SHP77 (cell line): ENCODE data around the gene SOX2.
"Not testable (repeated sequence)": the region's sequence is repeated elsewhere in the genome, so short reads cannot be mapped to it uniquely, and the experiment has no call there.

Experiments used
- DNase-seq, 2 experiments: peaks; one replicate each; lab custom pipeline; 2025; lab: John Stamatoyannopoulos, UW

Gene SOX2

GRCh38 chr3:181757694-181758306, 46.1 kb downstream of the SOX2 start:
- DNase-seq, result no peak

- DNase-seq, result no peak
Measured at GRCh38 chr3:181761906-181762305, 50.2 kb downstream of the SOX2 start.

GRCh38 chr3:181764033-181764432, 52.3 kb downstream of the SOX2 start:
- not testable (repeated sequence) for DNase-seq
